Transverse colon (tissue), 4 donors: Measurements from ENCODE around the gene SEC22A. TPM values are rescaled to one million over a fixed set of nuclear protein-coding genes. Genes with fewer than 3 reads are reported as not detected.

ENCODE experiments used
- DNase-seq: peaks from one replicate; pipeline ENCODE4 v3.0.0-alpha.2; 2019
- H3K27ac ChIP-seq, 4 donors: fragments of 200-600 bp; sonication (generic); 2 replicates each; pipeline ENCODE4 v1.5.1; 2016 to 2018; ENCODE audit warnings: inconsistent platforms in 4 of 4
- H3K27me3 ChIP-seq: fragments of 200-600 bp; sonication (generic); 2 replicates; pipeline ENCODE4 v1.5.1; 2017; ENCODE audit warnings: inconsistent platforms
- H3K36me3 ChIP-seq, 4 donors: fragments of 200-600 bp; sonication (generic); 2 replicates each; pipeline ENCODE4 v1.5.1; 2017 to 2019; ENCODE audit warnings: inconsistent platforms in 4 of 4
- H3K4me1 ChIP-seq, 4 donors: fragments of 200-600 bp; sonication (generic); 2 replicates each; pipeline ENCODE4 v1.5.1; 2017 to 2020; ENCODE audit warnings: inconsistent platforms in 4 of 4
- H3K4me3 ChIP-seq, 4 donors: fragments of 200-600 bp; sonication (generic); 1 replicate in 1 of 4; 2 replicates in 3 of 4; pipeline versions ENCODE4 v1.5.1 to v1.6.1; 2017 to 2019; ENCODE audit warnings: inconsistent platforms in 4 of 4
- H3K9me3 ChIP-seq, 2 donors: fragments of 200-600 bp; sonication (generic); 2 replicates each; pipeline ENCODE4 v1.5.1; 2017 to 2019; ENCODE audit warnings: inconsistent platforms in 2 of 2
- EP300 ChIP-seq: sonication (generic); formaldehyde crosslinking; IDR thresholded peaks from one replicate; pipeline ENCODE4 v1.6.1; 2017; ENCODE audit warnings: antibody characterized with exemption, low read depth
- POLR2A ChIP-seq: fragments of 450-650 bp; IDR thresholded peaks from one replicate; pipeline ENCODE4 v1.6.1; 2016; ENCODE audit warnings: antibody characterized with exemption, mild to moderate bottlenecking, moderate library complexity
- POLR2AphosphoS5 ChIP-seq, 3 donors: sonication (generic); formaldehyde crosslinking; IDR thresholded peaks; one replicate each; pipeline ENCODE4 v1.6.1; 2016; ENCODE audit warnings: antibody characterized with exemption in 3 of 3
- WGBS, 2 donors: methylation state at CpG; one replicate each; pipeline ENCODE4 v1.1.5; 2018; ENCODE audit warnings: low coverage in 1 of 2; 5-methylcytosine and 5-hydroxymethylcytosine counted together
- in situ Hi-C, 4 donors: fragments of 200-750 bp; cut with MboI; loops; one replicate each; pipeline versions ENCODE4 v1.15.0 to v1.15.1; 2017; ENCODE audit warnings: low sequenced_read_pairs in 3 of 4, low pct_ligation_motif_present in 1 of 4, low pct_unique_long_range_greater_than_20kb in 1 of 4
- intact Hi-C: fragments of 100-400 bp; cut with DNase I; formaldehyde crosslinking; loops from one replicate; pipeline ENCODE4 v1.15.1; 2023; ENCODE audit warnings: low total_unique reads
- total RNA-seq, 4 donors: library from RNA; depleted of rRNA; stranded (reverse); fragments of >200 nt; gene quantifications; one replicate each; pipeline ENCODE4 v1.1.0, GENCODE V29; 2016
- TF ChIP-seq, protein P1 (sequence below), 5 experiments: fragments of 200-600 bp in 3 of 5; fragments of 450-650 bp in 2 of 5; sonication (generic) in 3 of 5; IDR thresholded peaks; 1 replicate in 2 of 5; 2 replicates in 3 of 5; pipeline ENCODE4 v1.5.1; 2016 to 2017; ENCODE audit warnings: antibody characterized with exemption in 5 of 5, inconsistent platforms in 3 of 5, mild to moderate bottlenecking in 2 of 5, moderate library complexity in 1 of 5

Gene SEC22A
- total RNA-seq, 4 donors from 2014 or later = 4.5 to 33.8 (median 17.6) TPM

DNA sequence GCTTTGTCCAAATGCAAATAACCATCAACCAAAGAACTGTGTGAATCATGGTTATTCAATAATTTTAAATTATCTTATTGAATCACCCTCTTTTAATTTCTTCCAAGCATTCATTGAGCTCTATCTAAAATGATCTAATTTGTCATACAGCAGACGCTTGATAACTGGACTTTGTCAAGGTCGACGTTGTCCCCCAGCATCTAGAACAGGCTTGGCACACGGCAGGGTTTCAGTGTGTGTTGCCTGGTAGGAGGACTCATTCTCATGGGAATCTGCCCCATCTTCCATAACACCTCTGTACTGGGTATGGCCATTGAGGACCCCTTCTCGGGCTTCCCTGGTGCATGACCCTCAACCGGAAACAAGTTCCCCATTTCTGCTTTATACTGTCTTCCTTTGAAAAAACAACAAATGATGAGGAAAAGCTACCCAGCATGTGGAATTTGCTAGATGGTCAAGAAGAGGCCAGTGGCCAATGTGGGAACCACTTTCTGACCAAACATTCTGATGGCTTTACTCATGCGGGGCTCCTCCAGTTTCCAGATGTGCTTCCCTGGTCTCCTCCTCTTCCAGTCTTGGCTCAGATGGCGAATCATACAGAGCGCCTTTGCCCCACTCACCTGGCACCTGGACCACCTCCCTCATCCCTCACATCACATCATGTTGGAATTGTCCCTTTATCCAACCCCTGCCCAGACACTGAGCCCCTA lies 41.7 kb upstream of the SEC22A start:
- Histone ChIP-seq H3K4me3 (no peak overlapping the region), H3K4me1 (no peaks in the 10 kb centered on the region), H3K9me3 (no peaks in the 10 kb centered on the region), H3K27me3 (no peaks in the 10 kb centered on the region), H3K27ac (no peak overlapping the region), H3K36me3 (peaks cover 0 to 14% (median 2%) of the 10 kb centered on the region in 4 donors)
- intact Hi-C loops (no loop called here), in situ Hi-C loops (no loop called here)
- no peak for TF ChIP-seq POLR2A
- DNase-seq = no peak
- 75% methylated on average over 9 of the region's 9 CpGs; no CpG with 5 or more reads in 1 of the 2 donors for WGBS, 2 donors

DNA sequence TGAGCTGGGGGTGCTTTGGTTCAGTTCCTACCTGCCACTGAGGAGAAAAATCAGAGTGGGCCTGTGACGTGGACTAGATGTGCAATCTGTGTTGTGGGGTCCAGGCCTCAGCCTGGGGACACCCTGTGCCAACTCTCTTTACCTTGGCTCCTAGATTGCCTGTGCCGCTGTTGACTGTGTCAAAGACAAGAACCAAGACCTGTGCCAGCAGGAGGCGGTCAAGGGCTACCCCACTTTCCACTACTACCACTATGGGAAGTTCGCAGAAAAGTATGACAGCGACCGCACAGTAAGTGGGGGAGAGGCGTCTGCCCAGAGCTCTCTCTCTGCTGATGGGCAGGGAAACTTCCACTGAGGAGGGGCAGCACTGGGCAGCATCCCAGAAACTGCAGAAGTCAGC lies 40.6 kb upstream of the SEC22A start:
- Histone ChIP-seq H3K36me3 (peaks cover 0 to 19% (median 2%) of the 10 kb centered on the region in 4 donors), H3K9me3 (no peaks in the 10 kb centered on the region), H3K4me1 (no peaks in the 10 kb centered on the region), H3K27me3 (no peaks in the 10 kb centered on the region), H3K27ac (no peak overlapping the region), H3K4me3 (no peak overlapping the region)
- intact Hi-C loops = no loop called here
- no peak for DNase-seq
- TF ChIP-seq POLR2AphosphoS5 (IDR thresholded peaks at IDR 0.05) (no peak), POLR2A (no peak), EP300 (no peak)
- TF ChIP-seq, protein P1, sequence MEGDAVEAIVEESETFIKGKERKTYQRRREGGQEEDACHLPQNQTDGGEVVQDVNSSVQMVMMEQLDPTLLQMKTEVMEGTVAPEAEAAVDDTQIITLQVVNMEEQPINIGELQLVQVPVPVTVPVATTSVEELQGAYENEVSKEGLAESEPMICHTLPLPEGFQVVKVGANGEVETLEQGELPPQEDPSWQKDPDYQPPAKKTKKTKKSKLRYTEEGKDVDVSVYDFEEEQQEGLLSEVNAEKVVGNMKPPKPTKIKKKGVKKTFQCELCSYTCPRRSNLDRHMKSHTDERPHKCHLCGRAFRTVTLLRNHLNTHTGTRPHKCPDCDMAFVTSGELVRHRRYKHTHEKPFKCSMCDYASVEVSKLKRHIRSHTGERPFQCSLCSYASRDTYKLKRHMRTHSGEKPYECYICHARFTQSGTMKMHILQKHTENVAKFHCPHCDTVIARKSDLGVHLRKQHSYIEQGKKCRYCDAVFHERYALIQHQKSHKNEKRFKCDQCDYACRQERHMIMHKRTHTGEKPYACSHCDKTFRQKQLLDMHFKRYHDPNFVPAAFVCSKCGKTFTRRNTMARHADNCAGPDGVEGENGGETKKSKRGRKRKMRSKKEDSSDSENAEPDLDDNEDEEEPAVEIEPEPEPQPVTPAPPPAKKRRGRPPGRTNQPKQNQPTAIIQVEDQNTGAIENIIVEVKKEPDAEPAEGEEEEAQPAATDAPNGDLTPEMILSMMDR (IDR thresholded peaks at IDR 0.05) = no peak
- 94% methylated on average over 7 of the region's 7 CpGs; no CpG with 5 or more reads in 1 of the 2 donors for WGBS, 2 donors
- in situ Hi-C loops = no loop called here

DNA sequence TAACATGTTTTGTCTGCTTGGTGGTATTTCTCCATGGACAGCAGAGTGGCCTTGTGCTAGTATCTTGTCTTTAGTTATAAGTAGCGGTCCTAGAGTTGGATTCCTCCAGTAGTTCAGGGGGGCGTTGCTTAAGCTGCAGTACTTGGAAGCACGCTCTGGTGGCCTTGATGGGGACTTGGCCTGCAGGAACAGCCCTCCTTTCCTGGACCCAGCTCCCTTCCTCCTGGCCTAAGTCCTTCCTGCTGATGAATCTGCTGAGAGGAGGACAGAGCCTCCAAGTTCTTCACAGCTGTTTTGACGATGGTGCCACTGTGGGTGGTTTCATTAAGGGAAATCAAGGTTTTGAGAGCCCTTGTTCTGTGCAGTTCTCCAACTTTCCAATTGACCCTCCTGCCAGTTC lies 38.6 kb upstream of the SEC22A start:
- intact Hi-C loops (no loop called here), in situ Hi-C loops (no loop called here)
- H3K4me3 ChIP-seq = no peak overlapping the region
- 87 to 100% methylated on average over 3 to 4 of the region's 4 CpGs for WGBS, 2 donors
- no peak overlapping the region for H3K27ac ChIP-seq
- DNase-seq = no peak
- H3K27me3 ChIP-seq = no peaks in the 10 kb centered on the region
- peaks cover 0 to 19% (median 2%) of the 10 kb centered on the region in 4 donors for H3K36me3 ChIP-seq
- H3K4me1 ChIP-seq = no peaks in the 10 kb centered on the region
- no peaks in the 10 kb centered on the region for H3K9me3 ChIP-seq
- no peak for TF ChIP-seq EP300
- TF ChIP-seq, protein P1 (IDR thresholded peaks at IDR 0.05) = no peak
- no peak for TF ChIP-seq POLR2AphosphoS5 (IDR thresholded peaks at IDR 0.05)
- TF ChIP-seq POLR2A = no peak

DNA sequence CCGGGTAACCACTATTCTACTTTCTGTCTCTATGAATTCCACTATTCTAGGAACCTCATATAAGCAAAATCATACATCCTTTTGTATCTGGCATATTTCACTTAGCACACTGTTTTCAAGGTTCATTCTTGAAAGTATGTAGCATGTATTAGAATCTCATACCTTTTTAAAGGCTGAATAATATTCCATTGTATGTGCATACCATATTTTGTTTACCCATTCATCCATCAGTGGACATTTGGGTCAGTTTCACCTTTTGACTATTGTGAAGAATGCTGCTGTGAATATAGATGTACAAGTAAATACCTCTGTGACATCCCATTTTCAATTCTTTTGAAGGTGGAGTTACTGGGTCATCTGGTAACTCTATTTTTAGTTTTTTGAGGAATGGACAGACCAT lies 36.6 kb upstream of the SEC22A start:
- Histone ChIP-seq H3K9me3 (no peaks in the 10 kb centered on the region), H3K27ac (no peak overlapping the region), H3K4me1 (peaks cover 0 to 5% (median 0%) of the 10 kb centered on the region in 4 donors), H3K36me3 (peaks cover 0 to 19% (median 2%) of the 10 kb centered on the region in 4 donors), H3K27me3 (no peaks in the 10 kb centered on the region), H3K4me3 (no peak overlapping the region)
- DNase-seq = no peak
- TF ChIP-seq, protein P1 (IDR thresholded peaks at IDR 0.05) = no peak
- no peak for TF ChIP-seq POLR2AphosphoS5 (IDR thresholded peaks at IDR 0.05)
- TF ChIP-seq EP300 = no peak
- no peak for TF ChIP-seq POLR2A
- WGBS, 2 donors = 98 to 100% methylated on average over 1 of the region's 1 CpG
- intact Hi-C loops = no loop called here
- in situ Hi-C loops = no loop called here

DNA sequence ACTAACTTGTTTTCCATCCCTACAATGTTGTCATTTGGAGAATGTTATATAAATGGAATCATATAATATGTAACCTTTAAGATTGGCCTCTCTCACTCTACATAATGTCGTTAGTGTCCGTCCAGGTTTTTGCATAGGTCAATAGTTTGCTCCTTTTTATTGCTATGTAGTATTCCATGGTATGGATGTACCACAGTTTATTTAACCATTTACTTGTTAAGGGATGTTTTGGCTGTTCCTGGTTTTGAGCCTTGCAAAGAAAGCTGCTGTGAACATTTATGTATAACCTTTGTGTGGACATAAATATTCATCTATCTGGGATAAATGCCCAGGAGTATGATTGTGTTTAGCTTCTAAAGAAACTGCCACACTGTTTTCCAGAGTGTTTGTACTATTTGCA lies 34.1 kb upstream of the SEC22A start:
- H3K4me1 ChIP-seq = peaks cover 0 to 5% (median 0%) of the 10 kb centered on the region in 4 donors
- intact Hi-C loops (no loop called here), in situ Hi-C loops (no loop called here)
- TF ChIP-seq, protein P1 (IDR thresholded peaks at IDR 0.05) = no peak
- TF ChIP-seq EP300 (no peak), POLR2A (no peak), POLR2AphosphoS5 (IDR thresholded peaks at IDR 0.05) (no peak)
- no peak overlapping the region for H3K4me3 ChIP-seq
- peaks cover 0 to 19% (median 2%) of the 10 kb centered on the region in 4 donors for H3K36me3 ChIP-seq
- H3K27ac ChIP-seq = no peak overlapping the region
- 90 to 96% methylated on average over 2 of the region's 2 CpGs for WGBS, 2 donors
- H3K27me3 ChIP-seq = no peaks in the 10 kb centered on the region
- no peaks in the 10 kb centered on the region for H3K9me3 ChIP-seq
- no peak for DNase-seq
